Activated CD4-positive, alpha-beta T cell treated with anti-CD3 and anti-CD28 coated beads for 1 hour (primary cell): Measurements from ENCODE around the gene SLC7A6.

ENCODE experiments used
- DNase-seq: peaks from one replicate; pipeline ENCODE4 v3.0.0-alpha.2; 2020

SLC7A6 gene

DNA sequence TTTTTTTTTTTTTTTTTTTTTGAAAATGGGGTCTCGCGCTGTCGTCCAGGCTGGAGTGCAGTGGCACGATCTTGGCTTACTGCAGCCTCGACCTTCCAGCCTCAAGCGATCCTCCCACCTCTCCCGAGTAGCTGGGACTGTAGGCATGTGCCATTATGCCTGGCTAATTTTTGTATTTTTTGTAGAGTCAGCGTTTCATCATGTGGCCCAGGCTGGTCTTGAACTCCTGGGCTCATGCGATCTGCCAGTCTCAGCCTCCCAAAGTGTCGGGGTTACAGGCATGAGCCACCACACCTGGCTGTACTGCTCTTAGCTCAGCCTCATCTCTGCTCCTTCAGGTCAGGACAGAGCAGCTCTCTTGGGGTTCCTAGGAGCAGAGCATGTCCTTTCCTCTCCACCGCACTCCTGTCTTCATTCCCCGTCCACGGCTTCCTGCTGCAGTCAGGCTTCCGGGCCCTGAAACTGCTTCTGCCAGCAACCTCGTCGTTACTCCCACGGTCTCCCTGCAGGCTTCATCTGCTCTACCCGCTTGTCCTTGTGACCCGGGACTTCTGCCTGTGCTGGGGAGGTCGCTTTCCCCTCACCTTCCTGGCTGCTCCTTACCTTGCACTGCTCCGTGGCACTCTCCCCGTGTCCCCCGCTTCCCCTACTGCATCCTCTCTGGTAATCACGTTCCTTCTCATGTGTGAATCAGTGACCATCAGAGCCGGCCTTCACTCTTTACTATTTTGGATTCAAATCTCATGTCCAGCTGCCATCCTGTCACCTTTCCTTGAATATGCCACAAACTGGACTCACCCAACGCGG is 84.5 kb downstream of the SLC7A6 start:
- DNase-seq, result no peak

DNA sequence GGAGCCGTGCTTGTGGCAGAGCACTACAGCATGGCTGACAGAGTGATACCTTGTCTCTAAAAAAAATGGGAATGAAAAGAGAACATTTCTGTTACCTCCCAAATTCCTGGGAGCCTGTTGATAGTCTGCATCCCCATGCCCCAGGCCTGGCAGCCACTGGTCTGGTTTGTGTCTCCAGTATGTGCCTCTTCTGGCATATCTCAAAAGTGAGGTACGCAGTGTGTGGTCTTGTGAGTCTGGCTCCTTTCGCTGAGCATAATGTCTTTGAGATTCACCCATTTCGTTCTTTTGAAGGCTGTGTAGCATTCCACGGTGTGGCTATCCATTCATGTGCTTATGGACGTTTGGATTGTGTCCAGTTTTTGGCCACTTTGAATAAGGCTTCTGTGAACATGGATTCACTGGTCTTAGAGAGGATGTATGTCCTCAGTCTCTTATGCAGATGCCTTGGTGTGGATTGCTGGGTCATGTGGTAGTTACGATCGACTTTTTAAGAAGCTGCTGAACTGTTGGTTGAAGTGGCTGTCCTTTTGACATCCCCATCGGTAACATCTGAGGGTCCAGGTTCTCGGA is 85.6 kb downstream of the SLC7A6 start:
- no peak for DNase-seq

DNA sequence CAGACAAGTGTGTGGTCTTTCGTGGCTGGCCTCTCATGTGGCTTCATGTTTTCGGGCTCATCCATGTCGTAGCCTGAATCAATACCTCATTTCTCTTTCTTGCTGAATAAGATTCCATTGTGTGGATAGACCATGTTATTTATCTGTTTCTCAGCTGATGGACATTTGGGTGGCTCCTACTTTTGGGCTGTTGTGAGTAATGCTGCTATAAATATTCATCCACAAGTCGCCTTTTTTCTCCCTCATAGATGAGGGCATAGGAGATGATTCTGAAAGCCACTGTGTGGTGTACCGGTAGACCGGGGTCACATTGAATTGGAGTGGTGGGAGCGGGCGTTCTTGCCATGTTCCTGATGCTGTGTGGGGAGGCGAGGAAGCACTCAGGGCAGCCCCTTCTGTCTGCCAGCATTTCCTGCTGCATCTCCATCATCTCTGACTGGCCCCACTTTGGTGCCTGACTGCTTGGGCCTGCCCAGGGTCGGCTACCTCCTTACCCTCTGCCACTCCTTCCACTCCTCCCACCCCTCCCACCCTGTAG is 86.6 kb downstream of the SLC7A6 start:
- DNase-seq, result no peak
